Heart right ventricle (tissue), 16 donors: ENCODE data around the gene AGER. TPM values are rescaled to one million over a fixed set of nuclear protein-coding genes. Genes with fewer than 3 reads are reported as not detected.

Source experiments
- ATAC-seq, 8 donors: fragments of 200-7000 bp; cut with Tn5 transposase; one replicate each; pipeline ENCODE4 v1.9.1; 2020; ENCODE audit warnings: mild to moderate bottlenecking in 8 of 8, moderate library complexity in 8 of 8, moderate number of reproducible peaks in 1 of 8
- DNase-seq, 2 donors: peaks; one replicate each; pipeline ENCODE4 v3.0.0-alpha.2; 2020
- H3K27ac ChIP-seq, 10 donors: fragments of 200-600 bp; sonication (generic) in 2 of 10; one replicate each; pipeline versions ENCODE4 v1.5.0 to v1.8.0; 2020 to 2022; ENCODE audit warnings: mild to moderate bottlenecking in 3 of 10
- H3K27me3 ChIP-seq, 7 donors: fragments of 200-600 bp; one replicate each; pipeline ENCODE4 v1.8.0; 2021 to 2022; ENCODE audit warnings: mild to moderate bottlenecking in 2 of 7
- H3K36me3 ChIP-seq, 9 donors: fragments of 200-600 bp; sonication (generic) in 1 of 9; one replicate each; pipeline versions ENCODE4 v1.5.0 to v1.8.0; 2020 to 2022; ENCODE audit warnings: mild to moderate bottlenecking in 2 of 9
- H3K4me1 ChIP-seq, 9 donors: fragments of 200-600 bp; sonication (generic) in 1 of 9; one replicate each; pipeline versions ENCODE4 v1.5.0 to v1.8.0; 2020 to 2022; ENCODE audit warnings: mild to moderate bottlenecking in 4 of 9
- H3K4me3 ChIP-seq, 10 donors: fragments of 200-600 bp; sonication (generic) in 2 of 10; one replicate each; pipeline versions ENCODE4 v1.5.0 to v1.8.0; 2020 to 2022; ENCODE audit warnings: mild to moderate bottlenecking in 7 of 10, moderate library complexity in 2 of 10
- H3K9me3 ChIP-seq, 11 donors: fragments of 200-600 bp in 10 of 11; sonication (generic) in 2 of 11; one replicate each; pipeline versions ENCODE4 v1.5.0 to v1.8.0; 2013 to 2022; ENCODE audit warnings: mild to moderate bottlenecking in 2 of 11, control low read depth in 1 of 11, moderate library complexity in 1 of 11
- WGBS, 2 donors: extraction: QIAGEN DNeasy Blood & Tissue Kit; methylation state at CpG; one replicate each; pipeline ENCODE4 v1.1.7; 2013; ENCODE audit warnings: inconsistent platforms in 1 of 2; 5-methylcytosine and 5-hydroxymethylcytosine counted together
- intact Hi-C, 10 donors: fragments of 100-400 bp; cut with DNase I; formaldehyde crosslinking; loops; one replicate each; pipeline versions ENCODE4 v1.11.1 to v1.14.2; 2022
- polyA plus RNA-seq, 2 donors: library from polyadenylated mRNA; stranded (reverse); fragments of 200-250 nt; gene quantifications; one replicate each; pipeline ENCODE4 v1.2.3, GENCODE V29; 2013
- total RNA-seq, 10 donors: library from RNA; stranded (reverse); fragmentation: NEBNext Ultra II Directional in 3 of 10; extraction: Animal tissue kit (Norgen Biotek cat#: 25700) in 3 of 10; gene quantifications; one replicate each; pipeline versions ENCODE4 v1.2.1 to v1.2.4, GENCODE V29; 2021 to 2023
- TF ChIP-seq, protein P1 (sequence below), 9 donors: fragments of 200-600 bp; sonication (generic) in 2 of 9; IDR thresholded peaks; one replicate each; pipeline versions ENCODE4 v1.5.0 to v1.8.0; 2021 to 2022; ENCODE audit warnings: antibody characterized with exemption in 9 of 9, mild to moderate bottlenecking in 5 of 9, moderate library complexity in 1 of 9
- donor health status: Arrhythmogenic right ventricular cardiomyopathy.
- donor health status: ischemic (EF 13 %, LVEDD 7.1; RV severe dilation, severe dysfunction).
- donor health status: healthy with polysubstance abuse.
- donor health status: DM: no; HTN: yes; CAD: no.
- donor health status: DM: no; HTN: no; CAD: no.
- donor health status: ischemic (EF 25% LVEDD 6.9; RV normal size, moderate dysfunction).
- donor health status: ischemic (EF 25% LVEDD 5.7; RV mildly dilated, moderate dysfunction).
- donor health status: healthy.
- donor health status: DM: yes; HTN: yes; CAD: no.
- donor health status: Ischemic cardiomyopathy.
- donor health status: ischemic (EF 35%, LVEDD 5.7; RV mildly dilated, moderate dysfunction).
- donor health status: nonischemic (EF 11% LVEDD 7.7; RV severe dilation, severe dysfunction).
- donor health status: DM: yes; HTN: yes; CAD: no.
- donor health status: PGD.
- donor health status: ischemic (EF 29% LVEDD 5.4; RV normal size, mild dysfunction).
- donor health status: nonischemic (EF 23%, LVEDD 6.1; RV moderate dilation, normal function).

AGER gene
- total and polyA plus RNA-seq, 12 donors: 0.75 to 5.5 (median 3.1) TPM

GRCh38 chr6:32198345-32198696 lies 14.3 kb upstream of the AGER start:
- no peak for ATAC-seq
- Histone ChIP-seq H3K4me3 (no peak overlapping the region), H3K27ac (peak overlapping the region in 7 of 10 donors; percentile 98 to 100 (median 99)), H3K27me3 (peaks cover 0 to 10% (median 0%) of the 10 kb centered on the region in 7 donors), H3K4me1 (peaks cover 6 to 41% (median 30%) of the 10 kb centered on the region in 9 donors), H3K36me3 (peaks cover 0 to 75% (median 3%) of the 10 kb centered on the region in 9 donors), H3K9me3 (no peaks in the 10 kb centered on the region)
- no peak for DNase-seq
- TF ChIP-seq, protein P1, sequence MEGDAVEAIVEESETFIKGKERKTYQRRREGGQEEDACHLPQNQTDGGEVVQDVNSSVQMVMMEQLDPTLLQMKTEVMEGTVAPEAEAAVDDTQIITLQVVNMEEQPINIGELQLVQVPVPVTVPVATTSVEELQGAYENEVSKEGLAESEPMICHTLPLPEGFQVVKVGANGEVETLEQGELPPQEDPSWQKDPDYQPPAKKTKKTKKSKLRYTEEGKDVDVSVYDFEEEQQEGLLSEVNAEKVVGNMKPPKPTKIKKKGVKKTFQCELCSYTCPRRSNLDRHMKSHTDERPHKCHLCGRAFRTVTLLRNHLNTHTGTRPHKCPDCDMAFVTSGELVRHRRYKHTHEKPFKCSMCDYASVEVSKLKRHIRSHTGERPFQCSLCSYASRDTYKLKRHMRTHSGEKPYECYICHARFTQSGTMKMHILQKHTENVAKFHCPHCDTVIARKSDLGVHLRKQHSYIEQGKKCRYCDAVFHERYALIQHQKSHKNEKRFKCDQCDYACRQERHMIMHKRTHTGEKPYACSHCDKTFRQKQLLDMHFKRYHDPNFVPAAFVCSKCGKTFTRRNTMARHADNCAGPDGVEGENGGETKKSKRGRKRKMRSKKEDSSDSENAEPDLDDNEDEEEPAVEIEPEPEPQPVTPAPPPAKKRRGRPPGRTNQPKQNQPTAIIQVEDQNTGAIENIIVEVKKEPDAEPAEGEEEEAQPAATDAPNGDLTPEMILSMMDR (IDR thresholded peaks at IDR 0.05): no peak
- intact Hi-C loops: loop anchor here in 2 of 10 donors (5.0 kb wide), 2 partner anchors 44 to 774 kb away; no protein-coding TSS in a partner anchor
- WGBS, 2 donors: 77 to 80% methylated on average over 3 of the region's 3 CpGs

- Histone ChIP-seq H3K4me3 (peak overlapping the region; percentile 51 to 79 (median 70)), H3K4me1 (peaks cover 6 to 54% (median 44%) of the 10 kb centered on the region in 9 donors), H3K27ac (peak overlapping the region; percentile 98 to 100 (median 99)), H3K27me3 (peaks cover 0 to 5% (median 0%) of the 10 kb centered on the region in 7 donors), H3K36me3 (peaks cover 0 to 61% (median 0%) of the 10 kb centered on the region in 9 donors), H3K9me3 (no peaks in the 10 kb centered on the region)
- intact Hi-C loops: loop anchor here in 3 of 10 donors (1.0 to 5.0 kb wide), 3 partner anchors 45 to 775 kb away; partner anchors contain the start of gene SKIC2 (in 1 of the 3)
- ATAC-seq (no peak), DNase-seq (peak; percentile 49 to 53)
- 25 to 29% methylated on average over 28 of the region's 28 CpGs for WGBS, 2 donors
- TF ChIP-seq, protein P1 (IDR thresholded peaks at IDR 0.05): no peak
Observed at GRCh38 chr6:32196682-32197616, 12.9 kb upstream of the AGER start.

- DNase-seq: peak; percentile 92 to 98
- Histone ChIP-seq H3K4me1 (peaks cover 6 to 63% (median 47%) of the 10 kb centered on the region in 9 donors), H3K9me3 (no peaks in the 10 kb centered on the region), H3K4me3 (peak overlapping the region; percentile 51 to 79 (median 70)), H3K36me3 (peaks cover 0 to 52% (median 0%) of the 10 kb centered on the region in 9 donors), H3K27ac (peak overlapping the region; percentile 98 to 100 (median 99)), H3K27me3 (peaks cover 0 to 5% (median 0%) of the 10 kb centered on the region in 7 donors)
- peak; percentile 37 to 89 (median 74) for ATAC-seq
- TF ChIP-seq, protein P1 (IDR thresholded peaks at IDR 0.05): no peak
- WGBS, 2 donors: 0 to 1% methylated on average over 58 of the region's 58 CpGs
- intact Hi-C loops: loop anchor here in 3 of 10 donors (1.0 to 5.0 kb wide), 4 partner anchors 17 to 776 kb away; partner anchors contain the start of genes FKBPL (in 1 of the 3) and RNF5 (in 1 of the 3)
Observed at GRCh38 chr6:32195902-32196681, 12.0 kb upstream of the AGER start.

GRCh38 chr6:32195652-32195901 lies 11.5 kb upstream of the AGER start:
- WGBS, 2 donors: 0% methylated on average over 25 of the region's 25 CpGs
- peaks cover 11 to 68% (median 52%) of the 10 kb centered on the region in 9 donors for H3K4me1 ChIP-seq

More at GRCh38 chr6:32195652-32195901, 11.5 kb upstream of the AGER start:
- Histone ChIP-seq H3K27ac (peak overlapping the region; percentile 98 to 100 (median 99)), H3K36me3 (peaks cover 0 to 47% (median 0%) of the 10 kb centered on the region in 9 donors), H3K27me3 (no peaks in the 10 kb centered on the region), H3K9me3 (no peaks in the 10 kb centered on the region), H3K4me3 (peak overlapping the region in 7 of 10 donors; percentile 65 to 79 (median 75))
- ATAC-seq (peak in 6 of 8 donors; percentile 85 to 95 (median 86)), DNase-seq (peak; percentile 100)
- TF ChIP-seq, protein P1 (IDR thresholded peaks at IDR 0.05): peak; percentile 45 to 82 (median 64)
- intact Hi-C loops: loop anchor here in 3 of 10 donors (1.0 to 5.0 kb wide), 4 partner anchors 17 to 777 kb away; partner anchors contain the start of genes FKBPL (in 1 of the 3) and RNF5 (in 1 of the 3)
